GM21786 (cell line): ENCODE measurements around the gene EGLN1.

Experiments used
- ATAC-seq: cut with Tn5 transposase; IDR thresholded peaks from one replicate; pipeline ENCODE4 v1.9.1; 2021; ENCODE audit not compliant: unreplicated experiment

EGLN1 gene

DNA sequence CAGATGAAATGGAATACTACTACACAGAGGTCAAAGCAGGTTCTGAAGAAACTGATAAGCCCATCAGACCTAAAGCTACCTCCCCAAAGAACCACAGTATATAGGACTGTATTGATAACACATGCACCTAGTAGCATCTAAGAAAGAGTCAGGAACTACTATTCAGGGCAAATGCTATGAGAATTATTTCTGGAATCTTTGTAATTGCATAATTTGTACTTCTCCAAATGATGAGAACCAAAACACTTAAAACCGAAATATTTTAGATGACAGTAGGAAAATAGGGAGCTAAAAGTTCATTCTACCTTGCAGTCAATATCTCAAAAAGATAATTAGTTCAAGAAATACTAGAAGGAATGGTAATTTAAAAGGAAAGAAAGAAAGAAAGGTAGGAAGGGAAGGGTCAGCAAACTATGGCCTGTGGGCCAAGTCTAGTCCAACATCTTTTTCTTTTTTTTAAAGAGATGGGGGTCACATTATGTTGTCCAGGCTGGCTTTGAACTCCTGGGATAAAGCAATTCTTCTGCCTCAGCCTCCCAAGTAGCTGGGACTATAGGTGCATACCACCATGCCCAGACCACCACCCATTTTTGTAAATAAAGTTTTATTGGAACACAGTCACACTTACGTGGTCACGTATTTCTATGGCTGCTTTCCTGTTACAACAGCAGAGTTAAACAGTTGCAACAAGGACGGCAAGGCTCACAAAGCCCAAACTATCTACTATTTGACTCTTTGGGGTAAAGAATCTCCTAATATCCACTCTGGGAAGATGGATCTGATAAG, 24.0 kb downstream of the EGLN1 start:
- ATAC-seq, result no peak

DNA sequence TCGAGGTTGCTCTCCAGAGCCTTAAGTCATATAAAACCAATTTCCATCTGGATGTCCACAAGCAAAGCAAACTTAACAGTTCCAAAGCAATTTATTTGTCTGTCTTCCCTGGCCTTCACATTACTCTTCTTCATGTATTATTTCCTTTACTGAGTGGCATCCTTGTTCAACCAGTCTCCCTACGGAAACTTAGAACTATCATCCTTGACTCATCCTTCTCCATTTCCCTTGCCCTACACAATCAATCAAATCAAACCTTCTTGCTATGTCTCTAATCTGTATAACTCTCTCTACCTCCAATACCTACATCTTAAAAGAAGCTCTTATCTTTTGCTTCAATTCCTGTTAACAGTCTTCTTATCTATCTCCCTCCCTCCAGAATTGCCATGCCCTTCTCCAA, 25.4 kb downstream of the EGLN1 start:
- ATAC-seq, result no peak

DNA sequence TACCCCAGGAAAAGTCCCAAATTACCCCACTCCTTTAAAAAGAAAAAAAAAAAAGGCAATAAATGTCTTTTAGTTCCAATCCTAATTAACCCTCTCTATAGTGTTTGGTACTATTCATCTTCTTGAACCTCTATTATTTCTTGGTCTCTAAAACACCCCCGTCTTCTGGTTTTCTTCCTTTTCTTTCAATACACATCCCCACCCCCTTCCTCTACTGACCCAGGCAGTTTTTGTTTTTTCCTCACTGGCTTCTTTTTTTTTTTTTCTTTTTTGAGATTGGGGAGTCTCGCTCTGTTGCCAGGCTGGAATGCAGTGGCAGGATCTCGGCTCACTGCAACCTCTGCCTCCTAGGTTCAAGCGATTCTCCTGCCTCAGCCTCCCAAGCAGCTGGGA, 26.1 kb downstream of the EGLN1 start:
- no peak for ATAC-seq

DNA sequence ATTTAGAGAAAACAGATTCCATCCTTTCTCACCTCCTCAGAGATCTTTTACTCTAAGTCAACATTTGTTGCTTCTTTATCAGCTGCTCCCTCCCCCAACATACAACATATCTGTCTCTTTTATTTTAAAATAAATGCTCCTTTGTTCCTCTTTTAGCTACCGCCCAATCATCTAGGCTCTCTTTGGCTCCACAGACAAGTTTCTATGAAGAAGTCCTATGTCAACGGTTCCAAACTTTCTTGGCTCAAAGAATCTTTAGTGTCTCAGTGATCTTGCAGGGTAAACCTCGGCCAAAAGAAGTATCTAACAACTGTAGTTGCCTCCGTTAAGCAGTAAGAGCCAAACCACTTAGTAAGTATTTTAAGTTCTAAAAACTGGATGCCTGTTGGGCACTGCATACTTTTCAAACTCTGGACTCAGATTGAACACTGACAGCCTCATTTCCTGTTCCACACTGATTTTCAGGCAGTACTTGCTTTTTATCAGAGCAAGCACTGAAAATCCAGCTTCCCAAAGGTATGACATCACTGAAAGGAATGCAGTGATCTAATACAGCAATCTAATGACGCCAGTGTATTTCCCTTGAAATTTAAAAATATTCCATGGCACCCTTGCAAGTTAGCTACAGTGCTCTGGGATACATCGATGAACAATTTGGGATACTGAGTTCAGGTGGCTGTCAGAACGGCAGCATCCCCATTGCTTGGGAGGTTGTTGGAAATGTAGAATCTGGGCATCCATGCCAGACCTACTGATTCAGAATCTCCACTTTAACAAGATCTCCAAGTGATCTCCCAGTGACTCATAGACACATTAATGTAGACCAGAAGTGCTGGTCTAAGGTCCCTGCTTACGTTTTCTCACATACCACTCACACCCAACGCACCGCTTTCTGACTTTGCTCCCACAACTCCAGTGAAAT, 26.8 kb downstream of the EGLN1 start:
- no peak for ATAC-seq

DNA sequence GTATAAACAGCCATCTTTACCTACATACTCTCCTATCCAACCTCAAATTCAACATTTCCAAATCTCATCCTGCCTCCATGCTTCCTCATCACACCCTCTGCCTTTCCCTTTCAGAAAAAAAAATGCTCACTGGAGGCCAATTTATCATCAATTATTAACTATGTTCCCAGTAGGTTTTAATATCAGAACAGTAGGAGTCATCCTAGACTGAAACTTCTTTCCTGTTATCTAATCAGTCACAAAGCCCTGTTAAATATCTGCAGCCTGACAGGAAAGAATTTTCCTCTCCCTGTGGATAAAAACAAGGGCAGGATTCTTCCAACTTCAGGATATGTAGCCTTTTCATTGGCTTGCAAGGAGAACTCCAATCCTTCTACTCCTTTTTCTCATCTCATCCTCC, 28.4 kb downstream of the EGLN1 start:
- ATAC-seq, result no peak

DNA sequence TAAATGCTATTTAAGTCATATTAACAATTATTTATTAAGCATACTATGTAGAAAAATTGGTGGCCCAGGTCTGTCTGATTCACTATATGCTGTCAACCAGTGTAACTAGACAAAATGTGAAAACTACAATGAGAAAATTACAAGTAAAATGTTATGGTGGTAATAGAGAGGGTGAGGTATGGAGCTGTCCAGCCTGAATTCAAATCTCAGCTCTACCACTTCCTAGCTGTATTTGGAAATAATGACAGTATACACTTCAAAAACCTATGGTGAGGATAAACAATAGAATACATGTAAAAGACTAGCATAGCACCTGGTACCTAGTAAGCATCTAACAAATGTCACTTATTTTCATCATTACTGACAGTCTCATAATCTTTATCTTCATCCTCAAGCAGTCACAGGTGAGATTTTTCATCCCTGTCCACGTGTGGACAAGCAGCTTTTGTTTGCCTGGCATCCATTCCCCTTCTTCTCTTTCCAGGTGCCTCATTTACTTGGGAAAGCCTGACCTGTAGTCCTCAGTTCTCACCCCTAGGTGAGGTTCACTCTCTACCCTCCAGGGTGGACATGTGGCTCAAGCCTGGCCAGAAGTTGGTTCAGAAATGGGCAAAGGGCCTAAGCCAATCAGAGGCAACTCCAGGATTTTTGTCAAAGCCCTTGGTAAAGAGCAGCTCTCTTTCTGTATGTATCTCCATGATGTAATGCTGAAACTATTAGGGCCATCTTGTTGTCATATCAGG, 29.5 kb downstream of the EGLN1 start:
- ATAC-seq, result no peak

DNA sequence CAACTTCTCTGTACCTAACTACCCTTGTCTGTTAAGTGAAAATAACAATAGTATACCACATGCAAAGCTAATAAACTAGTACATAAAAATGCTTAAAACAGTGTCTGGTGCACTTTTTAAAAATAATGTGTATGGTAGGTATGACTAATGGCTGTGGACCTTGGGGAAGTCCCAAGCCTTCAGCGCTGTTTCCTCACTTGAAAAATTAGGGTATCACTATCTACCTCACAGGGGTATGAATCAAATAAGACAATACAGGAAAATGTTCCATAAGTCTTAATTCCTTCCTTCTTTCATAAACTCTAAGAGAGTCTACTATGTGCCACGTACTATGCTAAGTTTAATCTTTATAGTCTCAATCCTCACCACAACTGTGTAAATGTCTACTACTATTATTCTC, 32.0 kb downstream of the EGLN1 start:
- no peak for ATAC-seq

DNA sequence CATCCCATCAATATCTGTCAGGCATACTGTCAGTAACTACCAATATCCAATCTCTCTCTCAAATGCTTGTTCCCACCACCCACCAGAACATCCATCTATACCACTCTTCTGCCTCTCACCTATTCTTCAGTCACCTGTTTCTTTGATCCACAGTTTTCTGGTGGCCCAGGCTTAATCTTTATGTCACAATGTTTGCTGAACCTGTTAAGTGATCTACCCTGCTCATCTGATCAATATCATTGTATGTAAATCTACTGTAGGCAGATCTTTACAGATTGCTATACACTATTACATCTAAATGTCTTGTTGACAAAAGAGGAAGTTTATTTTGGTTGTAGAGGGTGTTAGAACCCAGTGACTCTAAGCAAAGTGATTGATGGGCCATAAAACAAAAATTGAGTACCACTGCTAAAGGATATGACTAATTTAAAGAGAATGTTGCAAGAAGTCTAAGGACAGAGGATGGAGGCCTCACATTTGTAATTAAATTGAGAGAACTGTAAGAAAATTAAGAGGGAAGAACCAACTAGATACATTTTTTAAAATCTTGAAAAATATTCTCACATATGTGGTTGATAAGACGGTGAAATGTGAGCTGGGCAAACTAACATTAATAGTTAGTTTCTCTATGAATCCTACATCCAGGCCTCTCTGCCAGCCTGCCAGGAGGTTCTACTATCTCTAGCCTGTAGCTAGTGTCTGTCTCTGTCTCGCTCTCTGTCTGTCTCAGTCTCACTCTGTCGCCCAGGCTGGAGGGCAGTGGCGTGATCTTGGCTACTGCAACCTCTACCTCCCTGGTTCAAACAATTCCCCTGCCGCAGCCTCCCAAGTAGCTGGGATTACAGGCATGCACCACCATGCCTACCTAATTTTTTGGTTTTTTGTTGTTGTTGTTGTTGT, 34.1 kb downstream of the EGLN1 start:
- ATAC-seq, result no peak

DNA sequence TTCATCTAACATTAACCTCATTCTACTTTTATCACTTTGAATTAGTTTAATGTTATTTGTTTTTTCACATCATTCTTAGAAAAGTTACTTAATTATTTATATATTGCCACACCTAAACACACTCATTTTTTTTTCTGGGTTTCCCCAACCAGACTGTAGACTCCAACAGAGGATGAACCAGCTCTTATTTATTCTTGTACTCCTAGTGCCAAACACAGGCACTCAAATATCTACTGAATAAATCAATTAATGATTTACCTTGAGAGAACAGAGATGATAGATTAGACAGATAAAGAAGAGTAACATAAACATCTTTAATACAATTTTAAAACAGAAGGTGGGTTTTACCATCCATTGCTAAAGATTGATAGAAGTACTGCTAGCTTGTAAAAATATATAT, 35.6 kb downstream of the EGLN1 start:
- ATAC-seq, result no peak

DNA sequence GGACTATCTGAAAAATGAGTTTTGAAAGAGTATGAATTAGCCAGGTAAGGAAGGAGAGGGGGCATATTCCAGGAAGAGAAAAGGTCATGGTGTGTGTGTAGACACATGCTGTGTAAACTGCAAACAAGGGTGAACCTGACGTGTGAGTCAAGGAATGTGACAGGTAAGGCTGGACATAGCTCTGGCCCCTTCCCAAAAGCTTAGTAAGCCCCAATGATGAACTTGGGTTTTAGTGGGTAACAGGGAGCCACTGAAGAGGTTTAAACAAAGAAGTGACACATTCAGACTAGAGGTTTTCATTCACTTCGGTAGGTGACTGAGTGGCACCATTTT, 36.7 kb downstream of the EGLN1 start:
- ATAC-seq, result no peak

DNA sequence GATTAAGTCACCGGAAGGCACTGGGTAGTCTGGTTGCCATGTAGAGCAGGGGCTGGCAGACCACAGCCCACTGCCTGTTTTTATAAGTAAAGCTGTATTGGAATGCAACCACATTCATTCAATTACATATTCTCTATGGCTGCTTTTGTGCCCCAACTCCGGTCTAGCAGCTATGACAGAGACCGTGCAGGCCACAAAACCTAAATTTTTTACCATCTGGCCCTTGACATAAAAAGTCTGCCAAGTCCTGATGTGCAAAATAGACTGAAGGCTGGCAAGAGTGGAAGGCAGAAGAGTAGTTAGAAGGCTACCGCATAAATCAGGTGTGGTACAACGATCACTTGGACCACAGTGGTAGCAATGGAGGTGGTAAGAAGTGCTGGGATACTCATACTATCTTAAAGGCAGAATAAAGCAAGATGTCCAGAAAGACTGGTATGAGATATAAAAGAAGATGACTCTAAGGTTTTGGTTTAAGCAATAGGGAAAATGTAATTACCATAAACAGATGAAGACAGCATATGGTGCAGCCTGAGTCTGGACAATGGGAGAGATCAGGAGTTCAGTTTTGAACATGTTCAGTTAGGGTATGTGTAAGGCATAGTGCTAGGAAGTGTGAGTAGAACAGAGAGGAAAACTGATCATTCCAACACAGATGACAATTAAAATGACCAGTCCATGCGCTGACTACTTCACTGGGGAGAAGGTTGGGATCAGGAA, 37.2 kb downstream of the EGLN1 start:
- no peak for ATAC-seq

DNA sequence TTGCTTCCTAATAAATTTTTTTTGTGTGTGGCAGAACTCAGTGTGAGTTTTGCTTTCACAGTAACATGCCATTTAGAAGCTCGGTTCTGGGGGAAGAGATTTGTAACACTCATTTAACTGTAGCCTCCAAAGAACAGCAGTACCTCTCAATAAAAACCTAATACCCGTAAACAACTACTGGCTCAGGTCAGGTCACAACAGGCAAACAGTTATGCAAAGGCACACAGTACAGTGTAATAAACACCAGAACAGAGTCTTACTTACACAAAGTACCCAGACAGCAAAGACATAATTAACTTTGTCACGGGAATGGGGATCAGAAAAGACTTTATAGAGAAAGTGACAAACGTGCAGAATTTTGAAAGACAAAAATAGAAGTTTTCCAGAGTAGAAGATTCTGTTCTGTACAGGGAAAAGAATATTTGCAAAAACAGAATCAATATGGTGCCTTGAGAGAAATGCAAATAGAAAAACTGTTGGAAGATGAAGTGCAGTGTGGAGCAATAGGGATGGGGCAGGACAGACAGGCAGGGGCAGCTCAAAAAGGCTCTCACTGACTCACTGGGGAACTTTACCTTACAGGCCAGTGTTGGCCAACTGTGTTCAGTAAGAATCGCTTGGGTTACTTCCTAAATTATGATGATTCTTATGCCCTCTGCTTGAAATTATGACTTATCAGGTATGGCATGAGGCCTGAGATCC, 38.8 kb downstream of the EGLN1 start:
- ATAC-seq, result no peak

DNA sequence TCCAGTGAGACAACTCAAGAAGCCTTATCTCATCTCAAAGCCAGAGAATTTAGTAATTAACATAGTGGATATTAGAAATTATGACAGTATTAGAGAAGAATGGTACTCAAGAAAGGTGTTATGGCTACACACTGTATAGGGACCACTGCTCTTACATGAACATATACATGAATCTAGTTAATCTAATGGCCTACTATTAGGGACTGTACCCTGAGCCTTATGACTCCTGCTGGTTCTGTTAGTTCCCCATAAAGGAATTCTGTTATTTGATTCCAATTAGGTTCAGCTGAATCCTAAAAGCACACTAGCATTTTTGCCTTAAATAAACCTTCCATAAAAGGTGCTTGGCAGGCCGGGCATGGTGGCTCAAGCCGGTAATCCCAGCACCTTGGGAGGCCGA, 39.7 kb downstream of the EGLN1 start:
- ATAC-seq, result no peak

DNA sequence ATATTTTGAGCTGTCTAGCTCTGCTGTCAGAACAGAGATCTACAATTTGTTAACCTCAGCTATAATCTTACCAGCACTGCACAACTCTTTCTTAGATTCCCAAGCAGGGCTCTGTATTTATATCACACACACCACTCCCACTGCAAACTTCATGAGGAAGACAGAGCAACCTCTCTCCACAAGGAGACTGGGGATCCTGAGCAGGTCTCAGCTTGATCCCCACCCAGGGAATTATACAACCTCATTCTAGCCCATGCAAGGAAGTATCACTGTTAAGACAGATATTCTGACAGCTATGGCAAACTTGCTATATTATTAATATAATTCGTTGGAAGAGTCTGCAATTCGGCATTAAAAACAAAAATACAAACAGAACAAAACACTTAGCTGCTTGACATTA, 40.4 kb downstream of the EGLN1 start:
- ATAC-seq, result no peak

DNA sequence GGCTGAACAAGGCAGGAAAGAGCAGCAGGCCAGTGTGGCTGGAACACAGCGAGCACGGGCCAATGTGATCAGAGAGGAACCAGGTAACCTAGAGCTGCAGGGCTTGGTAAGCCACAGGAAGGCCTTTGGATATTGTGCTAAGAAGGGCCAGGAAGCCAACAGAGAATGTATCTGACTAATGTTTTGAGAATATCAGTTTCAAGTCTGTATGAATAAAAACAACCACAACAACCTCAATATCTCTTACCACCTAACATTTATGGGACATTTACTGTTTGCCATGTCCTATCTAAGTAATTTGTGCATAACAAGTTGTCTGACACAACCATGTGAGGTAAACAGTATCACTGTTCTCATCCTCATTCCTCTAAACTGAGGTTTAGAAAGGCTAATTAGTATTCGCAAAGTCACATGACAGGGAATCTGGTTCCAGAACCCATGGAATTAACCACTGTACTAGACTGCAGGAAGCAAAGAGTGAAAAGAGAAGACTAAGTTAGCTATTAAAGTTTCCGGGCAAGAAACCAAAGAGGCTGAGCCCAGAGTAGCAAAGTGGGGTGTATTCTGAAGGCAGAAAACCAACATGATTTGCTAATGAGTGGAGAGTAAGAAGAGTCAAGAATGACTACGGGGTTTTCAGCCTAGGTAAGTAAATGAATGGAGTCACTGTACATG, 45.1 kb downstream of the EGLN1 start:
- ATAC-seq, result peak; percentile 70

DNA sequence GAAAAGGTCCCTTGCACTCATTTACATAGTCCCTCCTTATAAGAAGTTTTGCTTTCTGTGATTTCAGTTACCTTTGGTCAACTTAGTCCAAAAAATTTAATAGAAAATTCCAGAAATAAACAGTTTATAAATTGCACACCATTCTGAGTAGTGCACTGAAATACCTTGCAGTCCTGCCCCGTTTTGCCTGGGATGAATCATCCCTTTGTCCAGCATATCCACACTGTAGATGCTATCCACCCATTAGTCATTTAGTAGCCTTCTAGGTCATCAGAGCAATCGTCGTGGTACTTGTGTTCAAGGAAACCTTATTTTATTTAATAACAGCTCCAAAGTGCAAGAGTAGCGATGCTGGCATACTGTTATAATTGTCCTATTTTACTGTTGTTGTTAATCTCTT, 46.0 kb downstream of the EGLN1 start:
- ATAC-seq, result no peak

DNA sequence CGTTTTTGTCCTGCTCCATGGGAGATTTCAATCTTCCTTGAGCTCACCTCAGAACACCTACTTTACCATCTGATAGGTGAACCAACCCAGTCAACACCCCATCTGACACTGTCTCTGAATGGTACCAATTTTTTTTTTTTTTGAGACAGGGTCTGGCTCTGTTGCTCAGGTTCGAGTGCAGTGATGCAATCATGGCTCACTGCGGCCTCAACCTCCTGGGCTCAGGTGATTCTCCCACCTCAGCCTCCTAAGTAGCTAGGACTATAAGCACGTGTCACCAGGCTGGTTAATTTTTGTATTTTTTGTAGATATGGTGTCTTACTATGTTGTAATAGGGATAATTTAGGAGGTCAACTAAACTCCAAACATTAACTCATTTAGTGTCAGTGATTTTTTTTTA, 47.7 kb downstream of the EGLN1 start:
- no peak for ATAC-seq

DNA sequence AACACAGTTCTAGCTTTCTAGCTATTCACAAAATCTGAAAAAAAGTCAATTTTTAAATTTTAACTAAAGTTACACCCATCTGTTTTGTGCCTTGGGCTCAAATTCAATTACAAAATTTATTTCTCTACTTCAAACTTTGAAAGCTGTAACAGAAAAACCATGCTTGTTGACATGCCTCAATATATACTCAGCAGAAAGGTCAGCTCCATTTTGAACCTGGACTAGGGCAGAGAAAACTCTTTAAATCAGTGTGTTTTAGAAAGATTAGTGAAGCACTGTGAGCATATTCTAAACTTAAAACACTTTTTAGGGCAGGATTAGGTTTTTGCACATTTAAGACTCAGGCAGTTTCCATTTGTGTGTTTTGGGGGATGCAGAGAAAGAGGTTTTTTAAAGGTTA, 49.6 kb downstream of the EGLN1 start:
- ATAC-seq, result no peak

DNA sequence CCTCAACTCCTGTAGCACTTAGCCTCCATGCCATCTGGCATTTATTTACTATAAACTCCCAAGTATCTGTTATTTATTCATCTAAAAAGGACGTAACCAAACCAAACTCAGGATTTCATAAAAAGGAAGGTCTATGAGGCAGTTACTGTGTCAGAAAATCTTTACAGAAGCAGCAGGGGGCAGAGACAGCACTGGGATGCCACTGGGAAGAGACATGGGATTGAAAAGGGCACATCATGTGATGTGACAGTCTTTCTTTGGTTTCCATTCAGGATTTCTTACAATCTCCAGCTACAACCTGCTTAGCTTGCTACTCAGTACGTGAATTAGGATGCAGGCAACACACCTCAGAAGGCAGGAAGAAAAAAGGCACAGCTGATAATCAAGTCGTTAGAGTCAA, 52.8 kb downstream of the EGLN1 start:
- ATAC-seq, result no peak
